Fibroblast of skin of back (primary cell): ENCODE measurements around the gene KAZN.
"Not testable (repeated sequence)": the region's sequence is repeated elsewhere in the genome, so short reads cannot be mapped to it uniquely, and the experiment has no call there.

Source experiments
- DNase-seq: peaks from one replicate; pipeline ENCODE4 v3.0.0-alpha.2; 2013

The KAZN gene

DNA sequence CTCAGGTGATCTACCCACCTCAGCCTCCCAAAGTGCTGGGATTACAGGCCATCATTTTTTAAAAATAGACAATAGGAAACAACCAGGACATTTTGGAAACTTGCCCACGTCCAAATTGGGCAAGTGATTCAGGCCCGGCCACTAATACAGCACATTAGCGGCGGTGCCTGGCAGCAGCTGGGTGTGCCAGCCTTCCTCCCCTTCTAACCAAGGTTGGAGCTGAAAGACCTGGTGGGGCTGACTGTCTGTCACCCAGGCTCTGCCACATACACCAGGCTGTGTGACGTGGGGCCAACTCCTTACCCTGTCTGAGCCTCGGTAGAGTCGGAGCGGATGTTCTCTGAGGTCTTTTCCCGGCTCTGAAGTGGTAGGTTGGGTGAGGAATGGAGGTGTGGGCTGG, 525.4 kb downstream of the KAZN start:
- no peak for DNase-seq

DNA sequence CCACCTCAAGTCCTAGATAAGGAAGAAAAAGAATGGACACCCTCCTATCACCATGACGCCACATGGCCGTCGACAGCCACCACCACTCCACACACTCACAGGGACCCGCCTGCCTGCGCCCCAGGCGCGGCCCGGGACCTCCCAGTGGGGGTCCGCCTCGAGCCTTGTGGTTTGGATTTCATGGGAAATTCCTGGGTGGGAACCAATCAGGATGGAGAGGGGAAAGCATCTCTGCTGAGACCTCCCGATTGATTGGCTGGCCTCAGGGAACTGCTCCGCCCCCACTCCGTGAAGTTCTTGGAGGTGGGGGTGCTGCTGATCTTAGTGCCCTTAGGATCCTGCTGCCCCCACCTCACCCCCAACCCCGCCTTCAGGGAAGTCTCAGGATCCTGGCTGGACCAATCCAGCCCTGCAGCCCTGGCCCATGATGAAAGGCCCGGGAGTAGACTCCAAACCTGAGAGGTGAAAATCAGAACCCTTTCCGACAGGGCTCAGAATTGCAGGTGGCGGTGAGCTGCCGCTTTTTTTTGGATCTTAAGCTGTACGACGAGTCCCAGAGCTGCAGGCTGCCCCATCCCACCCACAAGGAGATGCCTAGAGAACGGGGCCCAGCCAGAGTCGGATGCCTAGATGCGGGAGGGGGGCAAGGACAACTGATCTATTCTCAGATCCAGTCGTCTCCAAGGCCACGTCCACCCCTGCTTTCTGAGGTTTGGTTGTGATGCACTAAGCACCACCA, 526.0 kb downstream of the KAZN start:
- no peak for DNase-seq

DNA sequence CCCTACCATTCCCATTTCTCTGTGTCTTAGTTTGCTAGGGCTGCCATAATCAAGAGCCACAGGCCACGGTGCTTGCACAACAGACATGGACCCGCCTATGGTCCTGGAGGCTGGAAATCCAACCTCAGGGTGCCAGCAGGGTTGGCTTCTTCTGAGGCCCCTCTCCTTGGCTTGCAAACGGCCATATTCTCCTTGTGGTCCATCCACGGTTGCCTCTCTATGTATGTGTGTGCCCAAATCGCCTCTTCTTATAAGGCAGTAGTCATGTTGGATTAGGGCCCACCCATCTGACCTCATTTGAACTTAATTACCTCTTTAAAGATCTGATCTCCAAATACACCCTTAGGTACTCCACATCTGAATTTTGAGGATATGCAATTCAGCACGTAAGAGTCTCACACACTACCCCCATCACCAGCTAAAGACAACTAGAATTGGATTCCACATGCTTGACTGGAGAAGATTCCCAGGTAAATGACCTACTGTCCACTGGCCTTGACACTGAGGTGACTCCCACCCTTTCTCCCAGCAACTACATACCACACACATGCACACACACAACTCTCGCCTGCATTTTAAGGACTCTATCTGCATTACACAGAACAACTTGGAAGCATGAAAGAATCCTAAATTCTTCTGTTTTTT, 526.7 kb downstream of the KAZN start:
- DNase-seq: no peak

DNA sequence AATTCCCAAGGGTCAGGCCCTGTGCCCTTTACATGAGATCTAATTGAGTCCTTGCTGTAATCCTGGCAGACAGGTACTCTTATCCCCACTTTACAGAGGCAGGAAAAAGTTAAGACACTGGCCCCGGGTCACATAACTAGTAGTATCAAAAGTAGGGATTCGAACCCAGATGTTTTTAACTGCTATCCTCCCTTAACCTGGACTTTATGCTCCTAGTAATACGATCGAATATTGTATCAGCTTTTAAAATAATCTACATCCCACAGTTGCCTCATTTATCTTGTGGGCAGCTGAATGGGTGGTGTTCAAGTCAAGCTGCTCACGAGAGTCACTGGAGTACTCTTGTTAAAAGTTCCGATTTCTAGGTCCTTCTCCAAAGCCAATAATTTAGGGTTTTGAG, 529.6 kb downstream of the KAZN start:
- no peak for DNase-seq

DNA sequence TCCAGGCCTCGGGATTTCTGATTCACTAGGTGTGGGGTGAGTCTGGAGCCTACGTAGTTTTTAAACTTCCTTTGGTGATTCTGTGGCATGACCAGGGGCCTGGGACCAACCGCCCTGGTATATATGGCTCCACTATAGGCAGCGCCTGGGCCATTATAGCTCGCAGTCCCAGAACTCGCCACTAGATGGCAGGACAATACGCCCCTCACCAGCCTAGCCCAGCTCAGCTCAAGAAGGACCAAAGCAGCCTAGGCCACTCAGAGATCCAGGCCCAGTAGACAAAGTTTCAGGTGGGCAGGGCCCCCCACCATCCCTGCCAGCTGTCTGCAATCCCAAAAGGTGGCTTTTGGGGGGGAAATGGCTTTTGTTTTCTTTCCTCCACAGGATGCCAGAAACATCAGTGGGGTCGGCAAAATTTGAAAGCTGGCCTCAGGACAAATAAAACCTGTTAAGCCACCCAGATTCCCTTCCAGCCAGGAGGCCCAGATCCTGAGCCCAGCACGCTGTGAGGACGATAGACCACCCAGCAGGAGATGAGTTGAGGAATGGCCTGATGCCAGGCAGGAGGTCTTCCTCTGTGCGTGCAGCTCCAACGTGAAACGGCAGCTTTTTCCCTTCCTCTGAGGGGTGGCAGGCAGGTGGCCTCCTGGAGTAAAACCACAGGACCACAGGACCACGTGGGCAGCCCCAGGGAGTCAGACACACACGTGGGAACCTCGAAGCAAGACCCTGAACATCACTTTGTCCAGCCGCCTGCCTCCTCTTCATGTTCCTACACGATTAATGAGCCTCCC, 530.2 kb downstream of the KAZN start:
- DNase-seq: peak; percentile 60

DNA sequence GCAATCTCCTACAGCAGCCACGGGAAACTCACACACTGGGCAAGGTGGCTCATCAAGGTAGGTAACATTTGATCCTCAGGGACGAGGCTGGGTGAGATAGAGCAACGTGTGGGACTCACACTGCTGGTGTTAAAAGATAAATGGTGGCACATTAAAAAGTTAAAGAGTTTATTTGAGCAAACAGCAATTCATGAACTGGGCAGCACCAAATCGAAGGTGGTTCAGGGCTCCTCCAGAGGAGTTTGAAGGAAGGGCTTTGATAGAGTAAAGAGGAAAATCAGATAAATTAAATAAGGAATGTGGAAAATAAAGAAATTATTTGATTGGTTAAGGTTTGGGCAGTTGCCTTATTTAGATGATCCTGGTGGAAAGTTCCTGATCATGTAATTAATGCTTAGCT, 531.5 kb downstream of the KAZN start:
- no peak for DNase-seq

DNA sequence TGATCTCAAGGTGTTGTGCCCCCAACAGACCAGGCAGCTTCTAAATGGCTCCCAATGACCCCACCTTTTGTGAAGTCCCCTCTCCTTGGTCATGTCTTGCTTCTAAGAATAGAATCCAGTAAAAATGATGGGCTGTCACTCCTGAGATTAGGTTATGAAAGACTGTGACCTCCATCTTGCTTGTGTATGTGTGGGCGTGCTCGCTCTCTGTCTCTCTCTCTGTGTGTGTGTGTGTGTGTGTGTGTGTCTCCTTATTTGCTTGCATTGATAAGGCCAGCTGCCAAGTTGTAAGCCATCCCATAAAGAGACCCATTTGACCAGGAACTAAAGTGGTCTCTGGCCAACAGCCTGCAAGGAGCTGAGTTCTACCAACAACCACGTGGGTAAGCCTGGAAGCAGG, 532.1 kb downstream of the KAZN start:
- no peak for DNase-seq

DNA sequence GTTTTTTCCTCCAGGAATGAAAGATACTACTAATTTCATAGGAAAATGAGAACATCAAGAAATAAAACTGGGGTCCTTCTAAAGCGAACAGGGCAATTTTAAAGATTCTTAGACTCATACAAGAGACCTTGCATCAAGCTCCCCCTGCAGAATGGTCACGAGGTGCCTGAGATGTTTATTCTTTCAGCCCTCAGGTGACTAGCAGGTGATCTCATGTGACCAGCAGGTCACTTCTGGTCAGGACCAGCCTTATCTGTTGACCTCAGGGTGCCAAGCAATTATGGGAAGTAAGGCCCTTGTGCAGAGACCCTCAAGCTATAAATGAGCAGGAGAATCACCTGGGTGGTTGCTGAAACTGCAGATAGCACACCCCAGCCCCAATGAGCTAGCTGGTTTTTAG, 534.5 kb downstream of the KAZN start:
- no peak for DNase-seq

DNA sequence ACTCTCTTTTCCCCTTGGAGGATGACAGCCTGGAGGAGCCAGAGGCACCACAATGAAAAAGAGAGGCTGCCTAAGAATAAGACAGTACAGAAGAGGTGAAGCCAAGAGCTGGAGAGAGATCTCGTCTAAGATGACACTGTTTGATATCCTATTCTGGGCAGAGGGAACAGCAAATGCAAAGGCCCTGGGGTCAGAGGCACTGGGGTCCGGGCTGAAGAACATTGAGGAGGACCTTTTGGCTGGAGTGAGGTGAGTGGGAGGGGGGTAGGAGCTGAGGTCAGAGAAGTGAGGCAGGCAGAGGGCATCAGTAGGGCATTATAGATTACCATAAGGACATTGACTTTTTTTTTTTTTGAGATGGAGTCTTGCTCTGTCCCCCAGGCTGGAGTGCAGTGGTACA, 535.8 kb downstream of the KAZN start:
- DNase-seq: no peak

DNA sequence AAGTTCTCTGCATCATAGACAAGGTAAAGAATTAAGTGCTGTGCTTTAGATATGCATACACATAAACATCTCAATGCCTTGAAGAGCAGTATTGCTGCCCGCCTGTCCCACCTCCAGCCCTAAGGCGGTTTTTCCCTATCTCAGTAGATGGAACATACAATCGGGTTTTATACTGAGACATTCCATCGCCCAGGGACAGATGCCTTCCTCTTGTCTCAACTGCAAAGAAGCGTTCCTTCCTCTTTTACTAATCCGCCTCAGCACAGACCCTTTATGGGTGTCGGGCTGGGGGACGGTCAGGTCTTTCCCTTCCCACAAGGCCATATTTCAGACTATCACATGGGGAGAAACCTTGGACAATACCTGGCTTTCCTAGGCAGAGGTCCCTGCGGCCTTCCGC, 537.1 kb downstream of the KAZN start:
- not testable (repeated sequence) for DNase-seq

DNA sequence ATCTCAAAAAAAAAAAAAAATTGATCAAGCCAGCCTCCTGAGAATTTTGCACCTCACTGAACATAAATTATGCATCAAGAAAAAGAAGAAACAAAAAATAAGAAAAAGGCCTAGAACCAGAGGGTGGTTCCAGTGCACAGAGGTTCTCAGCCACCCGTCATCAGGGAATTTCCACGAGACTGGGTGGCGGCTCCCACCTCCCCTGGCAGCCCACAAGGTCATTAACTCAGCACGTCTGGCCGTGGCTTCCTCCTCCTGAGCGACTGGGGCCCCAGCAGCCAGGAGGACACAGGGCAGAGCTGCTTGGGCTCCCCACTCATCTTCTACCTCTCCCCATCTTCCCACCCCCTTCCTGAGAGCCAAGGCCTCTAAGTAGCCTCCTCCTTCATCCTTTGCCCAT, 539.3 kb downstream of the KAZN start:
- no peak for DNase-seq

DNA sequence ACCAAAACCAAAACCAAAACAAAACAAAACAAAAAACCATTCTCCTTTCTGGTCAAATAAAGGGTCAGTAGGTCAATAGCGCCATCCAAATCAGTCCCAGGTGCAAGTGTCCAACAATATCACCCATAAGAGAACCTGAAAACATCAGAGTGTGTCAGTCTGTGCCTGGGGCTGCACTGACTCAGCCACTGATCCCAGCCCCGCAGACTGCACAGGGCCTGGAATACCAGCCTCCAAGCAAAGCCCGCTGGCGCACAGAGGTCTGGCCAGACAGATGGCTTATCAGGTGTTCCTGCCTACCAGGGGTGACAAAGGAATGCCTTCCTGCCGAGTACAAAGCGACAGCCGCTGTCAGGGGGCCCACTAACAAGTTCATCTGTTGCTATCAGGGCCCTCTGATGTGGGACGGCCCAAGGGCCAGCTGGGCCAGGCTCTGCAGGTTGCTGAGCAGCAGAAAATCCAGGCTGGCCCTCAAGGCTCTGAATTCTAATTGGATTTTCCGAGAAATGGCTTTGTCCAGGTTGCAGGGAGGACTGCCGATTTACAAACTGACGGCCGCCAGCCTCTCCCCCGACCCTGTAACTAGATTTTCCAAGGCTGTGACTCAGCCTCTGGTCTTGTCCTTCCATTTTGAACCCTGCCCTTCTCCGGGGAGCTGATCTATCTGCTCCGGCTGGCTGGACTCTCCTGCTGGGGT, 541.3 kb downstream of the KAZN start:
- DNase-seq: no peak

DNA sequence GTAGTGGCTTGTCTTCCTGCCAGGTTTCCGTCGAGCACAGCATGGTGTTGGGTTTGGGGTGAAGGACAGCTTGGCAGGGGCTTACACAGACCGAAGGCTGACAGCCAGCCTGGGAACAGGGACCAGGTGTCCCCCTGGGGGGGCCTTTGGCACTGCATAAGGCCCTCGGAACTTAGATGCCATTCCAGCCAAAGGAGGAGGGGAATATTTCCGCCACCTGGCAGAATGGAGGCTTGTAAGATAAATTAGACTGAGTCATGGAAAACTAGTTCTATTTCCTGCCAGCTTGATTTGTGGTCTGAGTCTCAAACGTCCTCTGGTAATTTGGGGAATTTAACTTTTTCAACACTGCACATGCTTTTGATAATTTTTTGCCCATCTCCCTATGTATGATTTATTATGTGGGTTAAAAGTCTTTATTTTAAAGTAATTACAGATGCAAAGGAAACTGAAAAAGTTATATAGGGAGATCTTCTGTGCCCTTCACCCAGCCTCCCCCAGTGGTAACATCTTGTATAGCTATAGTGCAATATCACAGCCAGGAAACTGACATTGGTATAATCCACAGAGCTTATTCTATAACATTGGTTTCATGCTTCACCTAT, 543.6 kb downstream of the KAZN start:
- DNase-seq: peak; percentile 12

DNA sequence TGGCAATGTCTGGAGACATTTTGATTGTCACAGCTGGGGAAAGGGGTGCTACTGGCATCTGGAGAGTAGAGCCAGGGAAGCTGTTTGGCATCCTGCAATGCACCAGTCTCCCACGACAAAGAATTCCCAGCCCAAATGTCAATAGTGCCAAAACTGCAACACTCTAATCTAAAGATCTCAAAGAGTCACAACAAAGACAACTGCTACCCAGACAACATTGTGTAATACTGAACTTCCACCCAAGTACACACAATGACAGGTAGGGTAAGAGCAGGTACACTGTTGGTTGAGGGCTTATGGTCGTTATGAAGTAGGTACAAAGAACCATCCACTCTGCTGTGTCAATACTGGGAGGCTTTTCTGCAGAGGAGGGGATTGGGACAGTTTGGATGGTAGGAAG, 546.8 kb downstream of the KAZN start:
- DNase-seq: no peak

DNA sequence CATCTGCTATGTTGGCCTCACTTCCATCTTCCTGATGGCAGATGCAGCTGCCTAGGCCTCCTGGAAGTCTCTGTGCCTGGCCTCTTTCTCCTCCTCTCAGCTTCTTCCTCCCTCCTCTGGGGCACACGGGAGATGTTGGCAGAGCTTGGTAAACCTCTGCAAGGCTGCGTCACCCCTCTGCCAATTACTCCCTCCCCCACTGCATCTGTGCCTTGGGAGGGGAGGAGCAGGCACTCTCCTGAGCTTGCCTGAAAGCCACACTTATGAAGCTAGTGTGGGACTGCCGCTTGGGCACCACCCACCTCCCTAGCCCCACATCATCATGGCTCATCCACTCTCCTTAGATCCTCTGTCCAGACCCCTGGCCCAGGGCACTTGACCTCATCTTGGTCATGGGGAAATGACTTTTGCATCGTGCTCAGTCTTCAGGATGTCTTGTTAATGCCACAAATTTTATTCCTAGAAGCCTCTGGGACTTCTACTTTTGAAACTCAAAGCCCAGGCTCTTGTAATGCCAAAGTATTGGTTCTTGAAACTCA, 547.7 kb downstream of the KAZN start:
- no peak for DNase-seq

DNA sequence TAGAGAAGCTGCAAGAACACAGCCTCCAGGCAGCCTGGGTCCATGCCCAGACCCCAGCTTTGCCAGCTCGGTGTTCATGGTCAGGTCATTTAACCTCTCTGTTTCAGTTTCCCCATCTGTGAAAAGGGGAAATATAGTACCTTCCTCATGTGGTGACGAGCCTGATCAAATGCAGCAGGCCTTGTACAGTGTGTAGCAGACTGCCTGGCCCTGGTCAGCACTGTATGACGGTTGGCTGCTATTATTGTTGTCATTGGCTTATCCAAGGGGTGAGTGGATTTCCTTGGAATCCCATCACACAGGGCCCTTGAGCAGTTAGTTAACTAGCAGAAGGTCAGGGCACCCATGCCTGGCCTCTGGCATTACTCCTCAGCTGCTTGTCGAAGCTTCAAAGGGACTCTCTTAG, 548.5 kb downstream of the KAZN start:
- no peak for DNase-seq

DNA sequence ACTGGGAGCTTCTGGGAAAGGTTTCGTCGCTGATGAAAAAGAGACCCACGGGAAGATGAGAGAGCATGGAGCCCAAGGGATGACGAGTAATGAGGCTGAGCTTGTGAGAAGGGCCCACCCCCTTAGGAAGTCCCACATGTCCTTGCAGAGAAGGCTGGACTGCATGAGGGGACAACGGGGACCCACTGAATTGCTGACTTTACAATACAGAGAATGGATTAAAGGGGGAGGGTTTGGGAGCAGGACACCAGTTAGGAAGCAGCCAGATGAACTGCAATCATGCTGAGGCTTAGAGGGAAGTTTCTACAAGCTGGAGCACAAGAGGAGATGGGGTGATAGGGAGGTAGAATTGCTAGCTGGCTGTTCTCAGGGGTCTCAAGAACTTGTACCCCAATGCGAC, 549.5 kb downstream of the KAZN start:
- no peak for DNase-seq

DNA sequence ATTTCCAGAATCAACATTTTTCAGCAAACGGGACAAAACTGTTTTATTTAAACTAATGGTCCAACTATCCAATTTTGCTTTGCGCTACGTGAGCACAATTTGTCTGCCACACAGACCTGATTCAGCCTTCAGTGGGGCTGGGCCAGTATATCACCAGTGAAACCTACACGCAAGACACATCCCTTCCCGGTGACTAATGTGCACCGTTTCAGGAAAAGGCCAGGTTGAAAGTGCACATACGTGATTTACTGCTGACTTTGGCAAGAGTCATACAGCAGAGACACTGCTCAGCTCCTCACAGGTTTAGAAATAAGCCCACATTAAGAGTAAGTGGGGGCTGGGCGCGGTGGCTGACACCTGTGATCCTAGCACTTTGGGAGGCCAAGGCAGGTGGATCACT, 550.0 kb downstream of the KAZN start:
- no peak for DNase-seq

DNA sequence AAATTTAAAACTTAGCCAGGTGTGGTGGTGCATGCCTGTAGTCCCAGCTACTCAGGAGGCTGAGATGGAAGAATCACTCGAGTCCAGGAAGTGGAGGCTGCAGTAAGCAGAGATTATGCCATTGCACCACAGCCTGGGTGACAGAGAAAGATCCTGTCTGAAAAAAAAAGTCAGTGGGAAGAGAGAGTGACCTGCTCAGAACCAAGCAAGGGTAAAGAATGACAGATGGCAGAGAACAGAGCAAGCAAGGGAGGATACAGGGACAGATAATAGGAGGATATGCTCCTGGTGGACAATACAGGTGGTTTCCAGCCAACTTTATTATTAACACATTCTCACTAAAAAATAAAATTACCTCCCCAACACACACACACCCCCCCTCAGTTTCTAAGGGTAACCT, 550.5 kb downstream of the KAZN start:
- no peak for DNase-seq

DNA sequence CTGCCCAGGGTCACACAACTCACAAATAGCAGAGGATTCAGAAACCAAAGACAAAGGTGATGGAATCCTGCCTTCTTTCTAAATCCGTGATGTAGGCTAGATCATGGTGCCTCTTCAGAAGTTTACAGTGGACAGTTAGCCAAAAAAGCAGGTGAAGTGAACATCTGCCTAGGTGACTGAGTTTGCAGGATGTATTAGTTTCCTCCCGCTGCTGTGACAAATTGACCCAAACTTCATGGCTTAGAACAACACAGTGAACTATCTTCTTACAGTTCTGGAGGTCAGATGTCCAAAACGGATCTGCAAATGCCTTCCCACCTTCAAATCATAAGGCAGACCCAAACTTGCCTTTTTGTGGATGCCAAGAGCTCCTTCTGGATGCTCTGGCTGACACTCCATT, 551.9 kb downstream of the KAZN start:
- no peak for DNase-seq

DNA sequence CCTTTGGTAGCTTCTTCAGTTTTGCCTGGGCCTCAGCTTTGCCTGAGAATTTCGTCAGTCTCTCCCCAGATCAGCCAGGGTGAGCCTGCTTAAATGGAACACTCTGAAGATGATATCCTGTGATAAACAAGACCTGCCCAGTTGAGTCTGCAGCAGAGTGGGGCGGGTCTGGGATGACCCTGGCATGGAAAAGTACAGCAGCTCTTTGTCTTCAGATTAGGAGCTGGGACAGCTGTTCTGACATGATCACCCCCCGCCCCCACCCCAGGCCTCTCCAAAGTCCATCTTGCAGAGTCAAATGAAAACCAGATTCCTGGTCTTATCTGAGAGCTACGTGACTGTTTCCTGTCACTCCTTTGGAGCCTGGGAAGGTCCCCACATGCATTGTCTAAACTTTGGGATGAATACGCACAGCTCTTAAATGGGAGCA, 552.9 kb downstream of the KAZN start:
- no peak for DNase-seq

DNA sequence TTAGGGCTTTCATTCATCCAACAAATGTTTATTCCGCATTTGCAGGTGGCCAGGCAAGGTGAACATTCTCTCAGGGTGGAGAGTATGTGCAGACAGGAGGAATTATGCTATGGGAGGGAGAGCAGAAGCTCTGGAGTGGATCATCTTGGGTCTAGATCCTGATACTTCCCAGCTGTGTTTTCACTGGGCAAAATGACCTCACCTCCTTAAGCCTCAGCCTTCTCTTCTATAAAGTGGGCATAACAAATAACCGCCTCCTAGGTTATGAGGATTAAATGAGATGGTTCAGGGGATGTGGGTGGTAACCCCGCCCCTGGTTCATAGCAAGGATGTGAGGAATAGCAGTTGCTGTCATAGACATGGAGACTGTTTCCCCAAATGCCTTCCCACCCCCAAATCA, 553.4 kb downstream of the KAZN start:
- no peak for DNase-seq
